NOMO-1 (cell line): Measurements from ENCODE around the gene HTT.
A peak's percentile ranks its signal among the peaks of the same experiment; 100 is the strongest.

ENCODE experiments used
- DNase-seq, 2 experiments: peaks; one replicate each; lab custom pipeline; 2025; ENCODE audit not compliant: unreplicated experiment in 2 of 2; lab: John Stamatoyannopoulos, UW

The HTT gene

GRCh38 chr4:3196670-3197359 lies 122.3 kb downstream of the HTT start:
- DNase-seq, result no peak

DNA sequence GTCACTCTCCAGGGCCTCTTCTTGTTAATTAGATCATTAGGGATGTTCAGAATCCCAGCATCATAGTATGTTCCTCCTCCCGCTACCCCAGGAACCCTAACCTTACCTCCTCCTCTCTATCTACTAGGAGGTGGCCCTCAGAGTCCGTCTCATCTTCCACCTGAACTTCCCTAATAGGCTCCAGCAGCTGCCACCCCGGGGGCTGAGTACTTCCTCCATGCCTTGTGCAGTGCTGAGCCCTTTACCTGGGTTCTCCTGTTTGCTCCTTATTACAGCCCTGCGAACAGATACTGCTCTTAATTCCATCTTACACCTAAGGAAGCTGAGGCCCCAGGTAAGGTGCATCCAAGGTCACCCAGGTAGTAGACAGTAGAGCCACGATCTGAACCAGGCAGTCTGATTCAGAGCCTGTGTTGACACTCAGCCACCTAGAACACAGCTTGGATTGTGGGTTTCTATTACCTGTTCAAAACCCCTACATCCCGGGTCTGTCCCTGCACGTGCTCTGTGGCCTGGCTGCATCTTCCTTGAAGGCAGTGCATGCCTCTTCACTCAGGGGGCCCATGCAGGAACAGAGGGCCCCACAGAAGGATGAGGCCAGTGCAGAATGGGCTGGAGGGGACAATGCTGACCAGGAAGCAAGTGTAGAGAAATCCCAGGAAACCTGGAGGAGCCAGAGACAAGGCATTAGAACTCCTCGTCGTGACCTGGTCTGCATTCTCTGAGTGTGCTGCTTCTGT lies 123.1 kb downstream of the HTT start:
- no peak for DNase-seq

DNA sequence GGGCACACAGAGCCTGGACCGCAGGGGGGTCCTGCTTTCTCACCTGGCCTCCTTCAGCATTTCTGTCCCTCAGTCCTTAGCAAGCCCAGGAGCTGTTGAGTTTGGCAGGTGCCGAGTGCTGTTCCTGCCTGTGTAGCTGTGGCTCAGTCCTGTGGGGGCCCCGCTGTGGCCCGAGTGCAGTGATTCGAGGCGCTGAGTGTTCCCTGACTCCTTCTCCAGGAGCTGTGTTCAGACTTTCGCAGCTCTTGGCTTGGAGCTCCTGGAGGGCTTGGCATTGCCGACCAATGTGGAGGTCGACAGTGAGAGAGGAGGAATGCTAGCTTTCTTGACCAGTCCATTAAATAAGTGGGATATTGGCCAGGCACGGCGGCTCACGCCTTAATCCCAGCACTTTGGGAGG lies 124.4 kb downstream of the HTT start:
- no peak for DNase-seq

- peak in 1 of 2 experiments; percentile 1 for DNase-seq
Measured at GRCh38 chr4:3199653-3200422, 125.4 kb downstream of the HTT start.

- DNase-seq, result no peak
Measured at GRCh38 chr4:3200423-3201090, 126.1 kb downstream of the HTT start.

DNA sequence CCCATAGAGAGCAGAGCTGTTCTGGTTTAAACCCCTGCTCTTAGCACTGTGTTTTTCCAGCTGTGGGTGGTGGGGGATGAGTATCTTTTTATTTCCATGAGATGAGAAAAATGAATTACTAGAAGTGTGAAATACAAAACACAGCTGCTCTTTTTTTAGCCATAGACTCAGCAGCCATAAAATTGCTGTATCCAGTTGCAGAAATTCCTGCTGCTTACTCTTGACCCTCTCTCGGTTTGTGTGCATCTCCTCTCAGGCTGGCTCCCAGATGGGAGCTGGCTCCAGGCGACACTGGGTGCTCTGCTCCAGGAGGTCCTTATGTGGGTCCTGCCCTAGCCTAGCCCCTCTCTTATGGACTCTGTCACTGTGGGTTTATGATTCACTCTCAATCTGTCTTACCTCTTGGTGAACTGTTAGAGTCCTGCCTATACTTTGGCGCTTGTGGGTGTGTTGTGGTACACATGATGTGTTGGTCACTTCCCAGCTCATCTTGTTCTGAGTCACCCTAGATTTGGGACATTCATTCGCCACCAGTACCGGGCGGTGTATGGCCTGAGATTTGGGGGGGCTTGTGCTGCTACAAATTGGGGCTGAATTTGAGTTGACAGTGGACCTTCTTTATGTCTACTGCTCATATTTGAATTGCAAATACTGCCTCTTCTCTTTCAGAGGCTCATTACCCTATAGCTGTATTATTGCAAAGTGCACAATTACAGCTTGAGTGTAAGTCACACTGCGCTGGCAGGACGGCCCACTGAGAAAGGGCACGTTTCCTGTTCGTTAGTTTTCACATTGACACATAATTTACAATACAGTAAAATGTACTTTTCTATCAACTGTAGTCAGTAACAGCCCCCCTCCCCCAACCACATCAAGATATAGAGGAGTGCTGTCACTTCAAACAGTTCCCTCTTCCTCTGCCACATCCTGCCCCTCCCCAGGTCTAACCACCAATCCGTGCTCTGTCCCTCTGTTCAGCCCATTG lies 127.5 kb downstream of the HTT start:
- DNase-seq, result peak; percentile 88 to 89

DNA sequence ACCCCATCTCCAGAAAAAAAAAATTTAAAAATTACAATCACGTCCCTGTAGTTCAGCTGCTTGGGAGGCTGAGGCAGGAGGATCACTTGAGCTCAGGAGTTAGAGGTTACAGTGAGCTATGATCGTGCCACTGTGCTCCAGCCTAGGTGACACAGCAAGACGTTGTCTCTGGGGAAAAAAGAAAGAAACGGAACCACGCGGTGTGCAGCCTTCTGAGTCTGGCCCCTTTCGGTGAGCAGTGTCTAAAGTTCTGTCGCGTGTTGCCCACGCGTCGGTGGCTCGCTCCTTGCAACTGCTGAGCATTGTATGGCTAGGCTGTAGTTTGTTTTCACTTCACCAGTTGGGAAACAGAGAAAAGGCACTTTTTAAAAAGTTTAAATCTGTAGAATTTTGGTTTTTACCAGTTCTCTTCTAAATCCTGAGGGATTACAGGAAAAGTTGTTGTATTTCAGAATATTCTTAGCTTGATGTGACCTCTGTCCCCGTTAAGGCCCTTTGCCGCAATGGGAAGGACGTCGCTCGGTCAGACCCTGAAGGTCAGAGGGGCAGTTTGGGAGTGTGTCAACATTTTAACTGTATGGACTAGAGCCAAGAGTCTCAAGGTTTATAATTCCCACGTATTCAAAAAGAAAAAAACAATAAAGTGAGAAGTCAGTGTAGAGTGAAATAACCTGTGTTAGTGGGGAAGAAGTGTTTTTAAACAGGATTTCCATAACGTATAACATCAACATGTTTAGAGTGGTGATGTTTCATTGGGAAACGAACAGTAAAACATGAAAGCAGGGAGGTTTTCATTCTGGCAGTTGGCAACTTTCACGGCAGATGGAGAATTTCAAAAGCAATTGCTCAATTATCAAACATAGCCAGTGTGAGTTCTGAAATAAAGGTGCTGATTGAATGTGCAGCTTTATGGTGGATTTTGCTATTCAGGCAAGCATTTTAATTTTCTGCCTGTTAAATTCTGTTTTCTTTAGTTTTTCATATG lies 128.6 kb downstream of the HTT start:
- DNase-seq, result peak; percentile 11 to 42

DNA sequence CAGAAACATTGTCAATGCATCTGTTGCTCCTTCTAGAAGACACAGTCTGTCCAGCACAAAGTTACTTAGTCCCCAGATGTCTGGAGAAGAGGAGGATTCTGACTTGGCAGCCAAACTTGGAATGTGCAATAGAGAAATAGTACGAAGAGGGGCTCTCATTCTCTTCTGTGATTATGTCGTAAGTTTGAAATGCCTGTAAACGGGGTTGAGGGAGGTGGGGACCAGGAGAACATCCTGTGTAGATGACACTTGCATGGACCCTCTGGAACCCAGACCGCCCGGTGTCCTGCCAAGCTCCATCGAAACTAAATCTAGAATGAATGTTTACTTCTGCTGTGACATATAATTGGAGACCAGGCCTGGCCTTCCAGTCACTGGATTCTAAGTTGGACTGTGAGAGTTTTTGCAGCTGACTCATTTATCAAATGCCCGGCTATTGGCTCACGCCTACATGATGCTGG lies 129.5 kb downstream of the HTT start:
- no peak for DNase-seq

GRCh38 chr4:3205995-3206394 lies 131.5 kb downstream of the HTT start:
- no peak for DNase-seq

- no peak for DNase-seq
Measured at GRCh38 chr4:3206439-3207100, 132.1 kb downstream of the HTT start.

- peak; percentile 22 to 63 for DNase-seq
Measured at GRCh38 chr4:3207531-3208037, 133.1 kb downstream of the HTT start.

DNA sequence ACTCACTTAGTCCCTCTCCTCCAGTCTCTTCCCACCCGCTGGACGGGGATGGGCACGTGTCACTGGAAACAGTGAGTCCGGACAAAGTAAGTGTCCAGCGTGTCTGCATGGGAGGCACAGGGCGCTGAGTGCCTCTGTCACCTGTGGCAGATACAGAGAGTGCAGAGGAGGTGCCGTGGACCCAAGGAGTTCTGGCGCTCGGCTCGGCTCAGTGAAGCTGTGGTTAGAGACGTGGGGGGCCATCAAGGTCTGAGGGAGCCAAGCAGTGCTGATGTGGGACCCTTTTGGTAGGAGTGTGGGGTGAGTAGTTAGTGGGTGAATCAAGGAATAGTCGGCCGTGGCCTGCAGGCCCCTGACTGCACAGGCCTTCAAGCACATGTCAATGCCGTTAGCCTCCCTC lies 134.3 kb downstream of the HTT start:
- DNase-seq, result no peak

GRCh38 chr4:3209551-3210325 lies 135.3 kb downstream of the HTT start:
- no peak for DNase-seq

- DNase-seq, result no peak
Measured at GRCh38 chr4:3210467-3210866, 136.0 kb downstream of the HTT start.

GRCh38 chr4:3211866-3212265 lies 137.4 kb downstream of the HTT start:
- no peak for DNase-seq

DNA sequence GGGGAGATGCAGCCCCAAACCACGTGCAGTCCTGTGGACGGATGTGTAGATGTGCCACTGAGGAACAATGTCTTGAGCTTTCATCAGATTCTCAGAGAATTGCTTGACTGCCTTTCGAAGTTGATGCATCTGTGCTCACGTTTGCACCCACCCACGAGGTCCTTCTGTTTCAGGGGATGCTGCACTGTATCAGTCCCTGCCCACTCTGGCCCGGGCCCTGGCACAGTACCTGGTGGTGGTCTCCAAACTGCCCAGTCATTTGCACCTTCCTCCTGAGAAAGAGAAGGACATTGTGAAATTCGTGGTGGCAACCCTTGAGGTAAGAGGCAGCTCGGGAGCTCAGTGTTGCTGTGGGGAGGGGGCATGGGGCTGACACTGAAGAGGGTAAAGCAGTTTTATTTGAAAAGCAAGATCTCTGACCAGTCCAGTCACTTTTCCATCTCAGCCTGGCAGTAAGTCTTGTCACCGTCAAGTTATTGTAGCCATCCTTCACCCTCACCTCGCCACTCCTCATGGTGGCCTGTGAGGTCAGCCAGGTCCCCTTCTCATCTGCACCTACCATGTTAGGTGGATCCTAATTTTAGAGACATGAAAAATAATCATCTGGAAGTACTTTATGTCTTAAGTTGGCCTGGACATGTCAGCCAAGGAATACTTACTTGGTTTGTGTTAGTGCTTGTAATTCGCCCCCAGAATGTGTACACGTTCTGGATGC lies 138.1 kb downstream of the HTT start:
- DNase-seq, result no peak

DNA sequence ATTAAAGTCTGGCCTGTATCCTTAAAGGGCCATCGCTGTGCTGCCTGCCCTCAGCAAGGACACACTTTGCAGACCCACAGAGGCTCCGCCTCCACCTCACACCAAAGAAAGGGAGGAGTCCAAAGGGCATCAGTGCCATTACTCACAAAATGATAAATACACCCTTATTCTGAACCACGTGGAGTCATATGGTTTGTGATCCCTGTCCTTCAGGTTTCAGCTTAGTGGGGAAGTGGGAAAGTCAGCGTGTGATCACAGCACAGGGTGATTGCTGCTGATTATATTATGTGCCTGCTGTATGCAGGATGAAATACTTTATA lies 138.6 kb downstream of the HTT start:
- no peak for DNase-seq
